ENCODE results near the gene UNC13D. TPM values are rescaled to one million over a fixed set of nuclear protein-coding genes. Genes with fewer than 3 reads are reported as not detected.

Gene UNC13D
- total and polyA plus RNA-seq, 9 of the 15 experiments (the other 6 are each of a cell fraction or from before 2014, with no cell fraction given): 0.86 to 244 (median 69.2) TPM

GRCh38 chr17:75844530-75845057, 390 bp upstream of the UNC13D start:
- no peak for FAIRE-seq
- in situ Hi-C loops (cut with MboI): no loop called here
- peaks cover 64% of the 10 kb centered on the region for H3K36me3 ChIP-seq (ENCODE audit: control insufficient read depth, insufficient read depth, low read length)
- no TSS peak for BruUV-seq (replicated peaks)
- ATAC-seq: peak; percentile 24
- peak overlapping the region; percentile 99 for H3K4me2 ChIP-seq (ENCODE audit: insufficient read depth, low read length)
- H3K9me1 ChIP-seq (ENCODE audit: control insufficient read depth, insufficient read depth, low read length): no peaks in the 10 kb centered on the region
- H3K9me3 ChIP-seq (replicated peaks; ENCODE audit: control insufficient read depth, insufficient read depth, low read depth, low read length): no peaks in the 10 kb centered on the region
- H4K20me1 ChIP-seq (replicated peaks; ENCODE audit: control insufficient read depth, insufficient read depth, low read length): no peaks in the 10 kb centered on the region
- DNase-seq (ENCODE audit: extremely low read depth in 1 of 4, low spot score in 3 of 4): peak; percentile 74 to 81 (median 80)
- 3% methylated on average over 3 of the region's 14 CpGs for WGBS (ENCODE audit: insufficient coverage, low coverage, missing lambda C conversion rate)
- H2AFZ ChIP-seq (ENCODE audit: low read depth, low read length): peak overlapping the region; percentile 23; the same call in 1 of the 2 replicates
- H3K79me2 ChIP-seq (ENCODE audit: control insufficient read depth, insufficient read depth, low read length): peaks cover 52% of the 10 kb centered on the region
- peak overlapping the region; percentile 95 to 98 for H3K9ac ChIP-seq (ENCODE audit: insufficient read depth in 1 of 2, low read depth in 2 of 2, low read length in 2 of 2)
- ChIA-PET POLR2A (interaction anchor here (0.6 to 8.5 kb wide), 17 partner anchors 10 to 91 kb away, joined by 3 to 145 read pairs (median 4); partner anchors contain the start of gene WBP2), CTCF (ENCODE audit: low intra/inter-chr PET ratio) (interaction anchor here (0.6 kb wide), 1 partner anchor 83 kb away, joined by 3 read pairs; no protein-coding TSS in a partner anchor)
- no peaks in the 10 kb centered on the region for H3K27me3 ChIP-seq (ENCODE audit: control insufficient read depth in 2 of 2, insufficient read depth in 2 of 2, low read length in 2 of 2)
- H3K4me3 ChIP-seq: peak overlapping the region; percentile 69
- H3K27ac ChIP-seq (ENCODE audit: extremely low read depth, low read depth, low read length): peak overlapping the region; percentile 95
- H3K4me1 ChIP-seq (replicated peaks in 1 of 2; ENCODE audit: control insufficient read depth in 2 of 2, insufficient read depth in 2 of 2, low read length in 2 of 2): peaks cover 35 to 87% of the 10 kb centered on the region in 2 experiments
- intact Hi-C loops (cut with micrococcal nuclease): loop anchor here (5.0 kb wide), 2 partner anchors 67 to 82 kb away; a partner anchor contains a TSS
- TF ChIP-seq SIN3A (IDR thresholded peaks at IDR 0.05; ENCODE audit: borderline replicate concordance in 2 of 2, control insufficient read depth in 1 of 2, low read depth in 2 of 2, low read length in 2 of 2) (0 out of 4 replicates have a peak, but pooled peaks of 1 of the 2 experiments have one; percentile 36), ZBED1 (IDR thresholded peaks at IDR 0.05) (no peak), ASH1L (IDR thresholded peaks at IDR 0.05; ENCODE audit: borderline replicate concordance, low read depth, partially characterized antibody) (no peak), RB1 (IDR thresholded peaks at IDR 0.05; ENCODE audit: low read depth) (0 out of 2 replicates have a peak, but pooled peaks have one; percentile 1), AFF4 (CRISPR knock-in tag; IDR thresholded peaks at IDR 0.05) (0 out of 2 replicates have a peak, but pooled peaks have one; percentile 29), THRB (CRISPR knock-in tag; conservative IDR thresholded peaks at IDR 0.05) (no peak), ZNF217 (CRISPR knock-in tag; IDR thresholded peaks at IDR 0.05) (no peak), CHD2 (IDR thresholded peaks at IDR 0.05; ENCODE audit: low read depth, low read length) (no peak), RERE (CRISPR knock-in tag; IDR thresholded peaks at IDR 0.05; ENCODE audit: borderline replicate concordance) (0 out of 2 replicates have a peak, but pooled peaks have one; percentile 35), NFIC (IDR thresholded peaks at IDR 0.05) (peak; percentile 35), ZNF3 (CRISPR knock-in tag; IDR thresholded peaks at IDR 0.05) (no peak)
